Measurements from ENCODE around the gene SHOC2.

Gene SHOC2

DNA sequence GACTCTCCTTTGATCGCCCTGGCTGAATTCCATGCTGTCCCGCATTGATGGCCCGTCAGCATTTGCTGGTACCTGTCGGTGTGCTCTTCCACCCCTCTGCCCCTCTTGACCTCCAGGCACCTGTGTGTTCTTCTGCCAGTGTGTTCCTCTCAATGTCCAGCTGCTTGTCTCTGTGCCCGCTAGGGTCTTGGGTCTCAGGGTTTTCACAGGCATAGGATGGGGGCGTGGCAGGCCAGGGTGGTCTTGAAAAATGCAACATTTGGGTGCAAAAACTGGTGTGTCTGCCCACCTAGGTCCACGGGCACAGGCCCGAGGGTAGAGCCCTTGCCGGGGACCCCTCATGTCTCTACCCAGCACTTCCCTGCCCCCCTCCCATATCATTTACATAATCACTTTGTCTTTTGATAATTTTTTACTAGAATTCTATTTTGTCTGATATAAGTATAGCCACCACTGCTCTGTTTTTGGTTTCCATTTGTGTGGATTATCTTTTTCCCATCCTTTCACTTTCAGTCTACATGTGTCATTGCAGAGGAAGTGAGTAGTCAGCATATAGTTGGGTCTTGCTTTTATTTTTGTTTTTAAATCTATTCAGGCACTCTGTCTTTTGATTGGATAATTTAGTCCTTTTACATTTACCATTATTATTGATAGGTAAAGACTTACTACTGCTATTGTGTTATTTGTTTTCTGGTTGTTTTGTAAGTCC lies 110.8 kb downstream of the SHOC2 start:
- no peak for DNase-seq (ENCODE audit: extremely low read depth, low read depth)
- TF ChIP-seq CTCF (IDR thresholded peaks at IDR 0.05; ENCODE audit: low read depth, low read length) = no peak

- no peak for TF ChIP-seq CTCF (IDR thresholded peaks at IDR 0.05; ENCODE audit: low read depth, low read length)
- no peak for DNase-seq (ENCODE audit: extremely low read depth, low read depth)
Measured at GRCh38 chr10:111034598-111035310, 115.3 kb downstream of the SHOC2 start.

- no peak for TF ChIP-seq CTCF (IDR thresholded peaks at IDR 0.05; ENCODE audit: low read depth, low read length)
- no peak for DNase-seq (ENCODE audit: extremely low read depth, low read depth)
Measured at GRCh38 chr10:111035542-111035941, 116.1 kb downstream of the SHOC2 start.

DNA sequence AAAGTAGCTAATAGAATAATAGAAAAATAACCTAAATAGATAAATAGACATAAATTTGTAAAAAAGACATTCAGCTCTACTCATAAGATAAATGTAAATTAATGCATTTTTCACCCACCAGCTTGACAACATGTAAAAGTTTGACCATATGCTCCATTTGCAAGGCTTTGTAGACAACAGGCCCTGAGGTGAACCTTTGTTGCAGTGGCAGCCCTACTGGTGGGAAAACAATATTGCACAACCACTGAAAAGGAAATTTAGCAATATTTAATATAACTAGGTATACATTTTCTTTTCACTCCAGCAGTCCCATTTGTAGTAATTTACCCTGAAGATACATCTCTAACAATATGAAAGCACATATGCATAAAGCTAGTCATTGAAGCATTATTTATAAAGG lies 118.5 kb downstream of the SHOC2 start:
- DNase-seq (ENCODE audit: extremely low read depth, low read depth) = no peak
- TF ChIP-seq CTCF (IDR thresholded peaks at IDR 0.05; ENCODE audit: low read depth, low read length) = no peak; the same call in 1 of the 2 replicates

DNA sequence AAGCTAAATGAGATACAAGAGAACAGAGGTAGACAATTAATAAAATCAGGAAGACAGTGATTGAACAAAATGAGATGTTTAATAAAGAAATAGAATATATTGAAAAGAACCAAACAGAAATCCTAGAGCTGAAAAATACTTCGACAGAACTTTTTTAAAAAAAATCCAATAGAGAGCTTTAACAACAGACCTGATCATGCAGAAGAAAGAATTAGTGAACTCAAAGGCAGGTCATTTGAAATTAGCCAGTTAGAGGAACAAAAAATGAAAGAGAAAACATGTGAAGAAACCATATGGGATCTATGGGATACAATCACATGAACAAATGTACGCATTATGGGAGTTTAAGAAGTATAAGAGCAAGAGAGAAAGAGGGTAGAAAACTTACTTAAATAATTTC lies 120.1 kb downstream of the SHOC2 start:
- DNase-seq (ENCODE audit: extremely low read depth, low read depth) = no peak
- TF ChIP-seq CTCF (IDR thresholded peaks at IDR 0.05; ENCODE audit: low read depth, low read length) = no peak

- no peak for TF ChIP-seq CTCF (IDR thresholded peaks at IDR 0.05; ENCODE audit: low read depth, low read length)
- DNase-seq (ENCODE audit: extremely low read depth, low read depth) = no peak
Measured at GRCh38 chr10:111057006-111057405, 137.6 kb downstream of the SHOC2 start.

All from AG09319 (cell line).